Fibroblast of mammary gland (primary cell): Measurements from ENCODE around the gene GORASP2.

Experiments
- DNase-seq: peaks from one replicate; pipeline ENCODE4 v3.0.0-alpha.2; 2010; ENCODE audit warnings: low read depth
- H3K4me3 ChIP-seq: 2 replicates; pipeline ENCODE4 v1.5.1; 2011; ENCODE audit warnings: low read depth, mild to moderate bottlenecking, low read length, moderate library complexity; ENCODE audit not compliant: control insufficient read depth
- CTCF ChIP-seq: conservative IDR thresholded peaks from 2 replicates; pipeline ENCODE4 v1.5.1; 2011; ENCODE audit warnings: low read depth, low read length, inconsistent platforms; ENCODE audit not compliant: control insufficient read depth, insufficient read depth

GORASP2 gene

GRCh38 chr2:170969030-170969429 is 40.0 kb downstream of the GORASP2 start:
- DNase-seq, result no peak
- TF ChIP-seq CTCF, result no peak
- H3K4me3 ChIP-seq, result no peak overlapping the region

- H3K4me3 ChIP-seq, result no peak overlapping the region
- DNase-seq, result no peak
- TF ChIP-seq CTCF, result no peak
These were observed 40.9 kb downstream of the GORASP2 start for GRCh38 chr2:170969872-170970496.

- no peak for TF ChIP-seq CTCF
- DNase-seq, result no peak
- no peak overlapping the region for H3K4me3 ChIP-seq
These were observed 42.0 kb downstream of the GORASP2 start for GRCh38 chr2:170971071-170971470.

- TF ChIP-seq CTCF, result no peak
- DNase-seq, result no peak
- no peak overlapping the region for H3K4me3 ChIP-seq
These were observed 43.5 kb downstream of the GORASP2 start for GRCh38 chr2:170972296-170973224.

GRCh38 chr2:170973225-170973491 is 44.1 kb downstream of the GORASP2 start:
- H3K4me3 ChIP-seq, result peak overlapping the region; percentile 73
- no peak for DNase-seq
- no peak for TF ChIP-seq CTCF

- TF ChIP-seq CTCF, result peak; percentile 42
- peak; percentile 68 for DNase-seq
- peak overlapping the region; percentile 73 for H3K4me3 ChIP-seq
These were observed 44.6 kb downstream of the GORASP2 start for GRCh38 chr2:170973492-170974303.
